Measurements from ENCODE around the gene LAMC3. TPM values are rescaled to one million over a fixed set of nuclear protein-coding genes. Genes with fewer than 3 reads are reported as not detected.

Gene LAMC3
- total and polyA plus RNA-seq, 8 donors = 0.61 to 9.6 (median 0.93) TPM; not detected in 1

GRCh38 chr9:130965680-130966079, 43.3 kb upstream of the LAMC3 start:
- Histone ChIP-seq H3K9me3 (peaks cover 0 to 12% (median 0%) of the 10 kb centered on the region in 4 donors), H3K27ac (no peak overlapping the region), H3K36me3 (no peaks in the 10 kb centered on the region), H3K4me1 (peaks cover 0 to 9% (median 0%) of the 10 kb centered on the region in 4 donors), H3K27me3 (no peaks in the 10 kb centered on the region), H3K4me3 (no peak overlapping the region)
- intact Hi-C loops (cut with DNase I; ENCODE audit: low total_unique reads) = no loop called here
- no peak for DNase-seq
- TF ChIP-seq POLR2A (IDR thresholded peaks at IDR 0.05) (no peak), EP300 (IDR thresholded peaks at IDR 0.05) (no peak), CTCF (IDR thresholded peaks at IDR 0.05) (no peak), POLR2AphosphoS5 (IDR thresholded peaks at IDR 0.05) (no peak)
- WGBS, 5 donors = 73 to 88% (median 84%) methylated on average over 7 of the region's 7 CpGs

GRCh38 chr9:130970052-130970451, 38.9 kb upstream of the LAMC3 start:
- TF ChIP-seq POLR2AphosphoS5 (IDR thresholded peaks at IDR 0.05) (no peak), EP300 (IDR thresholded peaks at IDR 0.05) (no peak), POLR2A (IDR thresholded peaks at IDR 0.05) (no peak), CTCF (IDR thresholded peaks at IDR 0.05) (no peak)
- Histone ChIP-seq H3K27ac (no peak overlapping the region), H3K36me3 (no peaks in the 10 kb centered on the region), H3K4me1 (no peaks in the 10 kb centered on the region), H3K9me3 (no peaks in the 10 kb centered on the region), H3K4me3 (no peak overlapping the region), H3K27me3 (peaks cover 0 to 42% (median 12%) of the 10 kb centered on the region in 3 donors)
- no peak for DNase-seq
- WGBS, 5 donors = 77 to 85% (median 82%) methylated on average over 12 of the region's 12 CpGs
- intact Hi-C loops (cut with DNase I; ENCODE audit: low total_unique reads) = no loop called here

GRCh38 chr9:130970855-130971254, 38.1 kb upstream of the LAMC3 start:
- peaks cover 0 to 42% (median 12%) of the 10 kb centered on the region in 3 donors for H3K27me3 ChIP-seq
- no peak for DNase-seq
- H3K9me3 ChIP-seq = no peaks in the 10 kb centered on the region
- H3K36me3 ChIP-seq = no peaks in the 10 kb centered on the region
- intact Hi-C loops (cut with DNase I; ENCODE audit: low total_unique reads) = no loop called here
- TF ChIP-seq POLR2A (IDR thresholded peaks at IDR 0.05) = no peak
- TF ChIP-seq CTCF (IDR thresholded peaks at IDR 0.05) = no peak
- no peak for TF ChIP-seq EP300 (IDR thresholded peaks at IDR 0.05)
- TF ChIP-seq POLR2AphosphoS5 (IDR thresholded peaks at IDR 0.05) = no peak
- no peaks in the 10 kb centered on the region for H3K4me1 ChIP-seq
- no peak overlapping the region for H3K27ac ChIP-seq
- H3K4me3 ChIP-seq = no peak overlapping the region
- WGBS, 5 donors = 72 to 86% (median 78%) methylated on average over 3 of the region's 3 CpGs

- Histone ChIP-seq H3K27me3 (peaks cover 0 to 42% (median 12%) of the 10 kb centered on the region in 3 donors), H3K27ac (no peak overlapping the region), H3K36me3 (no peaks in the 10 kb centered on the region), H3K4me3 (no peak overlapping the region), H3K9me3 (no peaks in the 10 kb centered on the region), H3K4me1 (no peaks in the 10 kb centered on the region)
- 60 to 68% (median 63%) methylated on average over 10 to 12 of the region's 12 CpGs for WGBS, 5 donors
- TF ChIP-seq POLR2A (IDR thresholded peaks at IDR 0.05) (no peak), CTCF (IDR thresholded peaks at IDR 0.05) (no peak)
- DNase-seq = no peak
- intact Hi-C loops (cut with DNase I; ENCODE audit: low total_unique reads) = no loop called here
Observed at GRCh38 chr9:130971294-130971849, 37.6 kb upstream of the LAMC3 start.

Data from stomach (tissue), 9 donors.